Natural killer cell (primary cell): ENCODE measurements around the gene SEMA6B. TPM values are rescaled to one million over a fixed set of nuclear protein-coding genes. Genes with fewer than 3 reads are reported as not detected.

Experiments
- ATAC-seq, 3 donors: fragments of 150-1000 bp in 2 of 3; fragments of 200-7000 bp in 1 of 3; cut with Tn5 transposase; 1 replicate in 1 of 3; 2 replicates in 2 of 3; pipeline ENCODE4 v1.10.0; 2021; ENCODE audit warnings: mild to moderate bottlenecking in 2 of 3, moderate library complexity in 2 of 3
- DNase-seq, 2 donors: peaks; one replicate each; pipeline versions ENCODE4 v3.0.0 to v3.0.0-alpha.2; 2013 to 2021; ENCODE audit warnings: mixed read lengths in 1 of 2
- H3K27ac ChIP-seq: one replicate; pipeline ENCODE4 v1.5.1; 2013; ENCODE audit warnings: mild to moderate bottlenecking, low read length
- H3K27me3 ChIP-seq: one replicate; pipeline ENCODE4 v1.6.1; 2013; ENCODE audit warnings: low read length; ENCODE audit not compliant: control insufficient read depth, insufficient read depth
- H3K36me3 ChIP-seq: one replicate; pipeline ENCODE4 v1.6.1; 2013; ENCODE audit warnings: low read length; ENCODE audit not compliant: control insufficient read depth, insufficient read depth
- H3K4me1 ChIP-seq: one replicate; pipeline ENCODE4 v1.6.1; 2013; ENCODE audit warnings: low read length; ENCODE audit not compliant: control insufficient read depth, insufficient read depth
- H3K4me3 ChIP-seq: one replicate; pipeline ENCODE4 v1.5.1; 2013; ENCODE audit warnings: low read length
- H3K9me3 ChIP-seq: one replicate; pipeline ENCODE4 v1.6.1; 2013; ENCODE audit warnings: low read length; ENCODE audit not compliant: control insufficient read depth, insufficient read depth
- H3K27ac Mint-ChIP-seq, 2 donors: one replicate each; pipeline ENCODE4 v1.8.0; 2022; ENCODE audit warnings: mild to moderate bottlenecking in 2 of 2, mixed read lengths in 2 of 2, moderate library complexity in 1 of 2
- H3K27me3 Mint-ChIP-seq, 2 donors: one replicate each; pipeline ENCODE4 v1.8.0; 2022; ENCODE audit warnings: low read depth in 2 of 2, mixed read lengths in 2 of 2
- H3K36me3 Mint-ChIP-seq: one replicate; pipeline ENCODE4 v1.8.0; 2022; ENCODE audit warnings: mixed read lengths
- H3K4me1 Mint-ChIP-seq, 2 donors: one replicate each; pipeline ENCODE4 v1.8.0; 2022; ENCODE audit warnings: mixed read lengths in 2 of 2
- H3K4me3 Mint-ChIP-seq: one replicate; pipeline ENCODE4 v1.8.0; 2022; ENCODE audit warnings: mild to moderate bottlenecking, moderate library complexity, mixed read lengths
- H3K9me3 Mint-ChIP-seq, 2 donors: one replicate each; pipeline ENCODE4 v1.8.0; 2022; ENCODE audit warnings: mixed read lengths in 2 of 2
- CTCF ChIP-seq: fragments of 200-600 bp; IDR thresholded peaks from one replicate; pipeline ENCODE4 v1.8.0; 2022; ENCODE audit warnings: antibody characterized with exemption
- WGBS: methylation state at CpG from one replicate; pipeline ENCODE4 v1.1.7; 2013; ENCODE audit warnings: missing lambda C conversion rate; ENCODE audit not compliant: insufficient coverage; 5-methylcytosine and 5-hydroxymethylcytosine counted together
- intact Hi-C: fragments of 100-400 bp; cut with micrococcal nuclease; formaldehyde crosslinking; loops from one replicate; pipeline ENCODE4 v1.14.2; 2022
- total RNA-seq, 4 donors: library from RNA; stranded (reverse); fragments of 120-200 nt in 1 of 4; gene quantifications; one replicate each; pipeline versions ENCODE4 v1.2.3 to v1.2.4, GENCODE V29; 2013 to 2022

Gene SEMA6B
- total RNA-seq, 3 donors from 2014 or later (not counting 1 experiment from before 2014, with no cell fraction given) = 0.50 to 5.4 TPM; not detected in 1

- Mint-ChIP-seq H3K4me3 (no peak overlapping the region), H3K9me3 (peaks cover 4 to 6% of the 10 kb centered on the region in 2 donors), H3K27me3 (peaks cover 0 to 5% of the 10 kb centered on the region in 2 donors), H3K36me3 (no peaks in the 10 kb centered on the region), H3K4me1 (peaks cover 0 to 7% of the 10 kb centered on the region in 2 donors), H3K27ac (no peak overlapping the region)
- no peaks in the 10 kb centered on the region for H3K9me3 ChIP-seq
- no peaks in the 10 kb centered on the region for H3K36me3 ChIP-seq
- no peak for DNase-seq
- no peaks in the 10 kb centered on the region for H3K27me3 ChIP-seq
- TF ChIP-seq CTCF = no peak
- no peak for ATAC-seq
- H3K4me1 ChIP-seq = peaks cover 2% of the 10 kb centered on the region
- H3K4me3 ChIP-seq = no peak overlapping the region
- intact Hi-C loops = no loop called here
- no peak overlapping the region for H3K27ac ChIP-seq
These were observed 6.3 kb downstream of the SEMA6B start for GRCh38 chr19:4553092-4553695.

GRCh38 chr19:4552525-4552819 is 7.0 kb downstream of the SEMA6B start:
- Histone ChIP-seq H3K36me3 (no peaks in the 10 kb centered on the region), H3K27ac (no peak overlapping the region), H3K4me3 (no peak overlapping the region), H3K4me1 (no peaks in the 10 kb centered on the region), H3K9me3 (no peaks in the 10 kb centered on the region), H3K27me3 (no peaks in the 10 kb centered on the region)
- ATAC-seq = no peak
- no peak for DNase-seq
- 95% methylated on average over 18 of the region's 18 CpGs for WGBS
- Mint-ChIP-seq H3K4me1 (peaks cover 0 to 7% of the 10 kb centered on the region in 2 donors), H3K36me3 (no peaks in the 10 kb centered on the region), H3K27ac (no peak overlapping the region), H3K9me3 (peaks cover 4 to 6% of the 10 kb centered on the region in 2 donors), H3K4me3 (no peak overlapping the region), H3K27me3 (peaks cover 0 to 5% of the 10 kb centered on the region in 2 donors)
- no peak for TF ChIP-seq CTCF
- intact Hi-C loops = no loop called here

GRCh38 chr19:4550479-4551050 is 8.9 kb downstream of the SEMA6B start:
- TF ChIP-seq CTCF = no peak
- H3K27ac Mint-ChIP-seq = no peak overlapping the region
- DNase-seq (no peak), ATAC-seq (no peak)
- Histone ChIP-seq H3K4me1 (no peaks in the 10 kb centered on the region), H3K4me3 (no peak overlapping the region), H3K9me3 (no peaks in the 10 kb centered on the region), H3K27me3 (no peaks in the 10 kb centered on the region), H3K36me3 (no peaks in the 10 kb centered on the region), H3K27ac (no peak overlapping the region)
- peaks cover 0 to 7% of the 10 kb centered on the region in 2 donors for H3K27me3 Mint-ChIP-seq
- no peaks in the 10 kb centered on the region for H3K36me3 Mint-ChIP-seq
- peaks cover 0 to under 1% of the 10 kb centered on the region in 2 donors for H3K4me1 Mint-ChIP-seq
- intact Hi-C loops = no loop called here
- no peak overlapping the region for H3K4me3 Mint-ChIP-seq
- WGBS = 88% methylated on average over 26 of the region's 26 CpGs
- peaks cover 4 to 6% of the 10 kb centered on the region in 2 donors for H3K9me3 Mint-ChIP-seq

- Histone ChIP-seq H3K36me3 (no peaks in the 10 kb centered on the region), H3K27me3 (no peaks in the 10 kb centered on the region)
- no peak for ATAC-seq
These were observed 9.5 kb downstream of the SEMA6B start for GRCh38 chr19:4550018-4550417.

More at GRCh38 chr19:4550018-4550417, 9.5 kb downstream of the SEMA6B start:
- Histone ChIP-seq H3K4me3 (no peak overlapping the region), H3K9me3 (no peaks in the 10 kb centered on the region), H3K27ac (no peak overlapping the region), H3K4me1 (no peaks in the 10 kb centered on the region)
- H3K27ac Mint-ChIP-seq = no peak overlapping the region
- DNase-seq = no peak
- no peaks in the 10 kb centered on the region for H3K4me1 Mint-ChIP-seq
- H3K36me3 Mint-ChIP-seq = no peaks in the 10 kb centered on the region
- intact Hi-C loops = no loop called here
- peaks cover 4 to 6% of the 10 kb centered on the region in 2 donors for H3K9me3 Mint-ChIP-seq
- H3K27me3 Mint-ChIP-seq = peaks cover 0 to 8% of the 10 kb centered on the region in 2 donors
- no peak overlapping the region for H3K4me3 Mint-ChIP-seq
- no peak for TF ChIP-seq CTCF
- 93% methylated on average over 18 of the region's 18 CpGs for WGBS
